PC-3 (cell line): Measurements from ENCODE around the gene BCAS1. TPM values are rescaled to one million over a fixed set of nuclear protein-coding genes. Genes with fewer than 3 reads are reported as not detected.

Experiments used
- ATAC-seq: fragments of 200-7000 bp; cut with Tn5 transposase; 2 replicates; pipeline ENCODE4 v1.9.1; 2020; ENCODE audit warnings: mild to moderate bottlenecking, moderate library complexity
- BruUV-seq: library from RNA; stranded (reverse); fragments of 400-500 nt; replicated peaks from 2 replicates; lab custom pipeline; 2021; lab: Mats Ljungman, UMichigan
- CTCF ChIA-PET: fragments of 300-600 bp; sonication (Branson Sonifier 250); formaldehyde crosslinking; loops from one replicate; lab custom pipeline; 2022; ENCODE audit warnings: antibody characterized with exemption; lab: Charles Lee
- POLR2A ChIA-PET: fragments of 300-600 bp; sonication (Branson Sonifier 250); formaldehyde crosslinking; loops from one replicate; lab custom pipeline; 2022; ENCODE audit warnings: antibody characterized with exemption; ENCODE audit not compliant: unreplicated experiment; lab: Charles Lee
- DNase-seq: peaks from one replicate; pipeline ENCODE4 v3.0.0-alpha.2; 2015
- H2AFZ ChIP-seq: fragments of 300-600 bp; sonication (generic); 2 replicates; pipeline ENCODE4 v1.6.0; 2016; ENCODE audit warnings: antibody characterized with exemption, low read length
- H3F3A ChIP-seq: fragments of 300-600 bp; sonication (generic); one replicate; pipeline ENCODE4 v1.6.0; 2017; ENCODE audit warnings: antibody characterized with exemption, low read length, control low read depth, mild to moderate bottlenecking; ENCODE audit not compliant: unreplicated experiment
- H3K27ac ChIP-seq: fragments of 300-600 bp; sonication (generic); 2 replicates; pipeline ENCODE4 v1.5.1; 2016; ENCODE audit warnings: mild to moderate bottlenecking, low read length
- H3K27me3 ChIP-seq: fragments of 300-600 bp; sonication (generic); 2 replicates; pipeline ENCODE4 v1.6.1; 2016; ENCODE audit warnings: low read length, mixed read lengths
- H3K36me3 ChIP-seq: fragments of 300-600 bp; sonication (generic); 2 replicates; pipeline ENCODE4 v1.6.1; 2016; ENCODE audit warnings: low read depth, mixed run types, low read length, mixed read lengths
- H3K4me1 ChIP-seq: fragments of 300-600 bp; sonication (generic); 2 replicates; pipeline ENCODE4 v1.5.1; 2016; ENCODE audit warnings: low read length; ENCODE audit not compliant: insufficient read depth
- H3K4me2 ChIP-seq: fragments of 300-600 bp; sonication (generic); 2 replicates; pipeline ENCODE4 v1.6.0; 2016; ENCODE audit warnings: low read length
- H3K4me3 ChIP-seq: fragments of 300-600 bp; sonication (generic); 2 replicates; pipeline ENCODE4 v1.5.1; 2016; ENCODE audit warnings: mild to moderate bottlenecking, low read length, mixed read lengths
- H3K79me2 ChIP-seq: fragments of 300-600 bp; sonication (generic); 2 replicates; pipeline ENCODE4 v1.6.1; 2017; ENCODE audit warnings: low read length, mixed read lengths
- H3K9ac ChIP-seq: fragments of 300-600 bp; sonication (generic); 2 replicates; pipeline ENCODE4 v1.6.0; 2016; ENCODE audit warnings: mild to moderate bottlenecking, low read length
- H3K9me2 ChIP-seq: fragments of 300-600 bp; sonication (generic); replicated peaks from 2 replicates; pipeline ENCODE4 v1.6.1; 2016; ENCODE audit warnings: mixed run types, low read length, mixed read lengths
- H3K9me3 ChIP-seq: fragments of 300-600 bp; sonication (generic); 2 replicates; pipeline ENCODE4 v1.6.1; 2016; ENCODE audit warnings: low read length, mixed read lengths
- H4K20me1 ChIP-seq: fragments of 300-600 bp; sonication (generic); 2 replicates; pipeline ENCODE4 v1.6.1; 2016; ENCODE audit warnings: low read length, mixed read lengths
- EZH2 ChIP-seq: fragments of 300-600 bp; sonication (generic); IDR thresholded peaks from one replicate; pipeline ENCODE4 v1.6.1; 2017; ENCODE audit warnings: antibody characterized with exemption, mild to moderate bottlenecking, low read length; ENCODE audit not compliant: unreplicated experiment
- EZH2phosphoT487 ChIP-seq: fragments of 300-600 bp; sonication (generic); IDR thresholded peaks from 2 replicates; pipeline ENCODE4 v1.6.1; 2018; ENCODE audit warnings: mild to moderate bottlenecking, antibody characterized with exemption, low read length, borderline replicate concordance
- intact Hi-C: fragments of 100-400 bp; cut with micrococcal nuclease; formaldehyde crosslinking; loops from 2 replicates; pipeline ENCODE4 v1.9.0; 2023
- total RNA-seq: library from RNA; depleted of rRNA; stranded (reverse); fragments of >200 nt; gene quantifications from 2 replicates; pipeline ENCODE4 v1.2.3, GENCODE V29; 2014
- TF ChIP-seq, protein P1 (sequence below): fragments of 300-600 bp; sonication (generic); conservative IDR thresholded peaks from 2 replicates; pipeline ENCODE4 v1.5.1; 2017; ENCODE audit warnings: antibody characterized with exemption, low read depth, mild to moderate bottlenecking, low read length

The BCAS1 gene
- total RNA-seq, 1 experiment from 2014 or later: 0.18 TPM

DNA sequence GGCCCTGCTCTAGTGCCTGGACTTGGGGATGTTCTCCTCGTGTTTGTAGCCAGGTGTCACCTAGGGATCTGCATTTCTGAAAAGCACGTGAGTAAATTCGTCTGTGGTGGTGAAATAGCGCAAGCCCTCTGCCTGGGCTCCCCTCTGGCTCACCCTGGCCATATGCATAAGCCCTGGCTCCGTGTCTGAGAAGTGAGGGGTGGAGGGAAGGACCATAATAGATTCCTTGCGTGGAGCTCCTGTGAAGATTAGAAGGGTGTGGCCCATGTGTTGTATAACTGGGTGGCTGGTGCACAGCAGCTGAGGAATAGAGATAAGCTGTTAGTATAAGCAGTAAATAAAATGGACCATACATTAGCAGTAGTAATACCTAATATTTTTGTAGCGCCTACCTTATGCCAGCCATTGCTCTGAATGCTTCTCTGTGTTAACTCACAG, 4.8 kb downstream of the BCAS1 start:
- TF ChIP-seq, protein P1, sequence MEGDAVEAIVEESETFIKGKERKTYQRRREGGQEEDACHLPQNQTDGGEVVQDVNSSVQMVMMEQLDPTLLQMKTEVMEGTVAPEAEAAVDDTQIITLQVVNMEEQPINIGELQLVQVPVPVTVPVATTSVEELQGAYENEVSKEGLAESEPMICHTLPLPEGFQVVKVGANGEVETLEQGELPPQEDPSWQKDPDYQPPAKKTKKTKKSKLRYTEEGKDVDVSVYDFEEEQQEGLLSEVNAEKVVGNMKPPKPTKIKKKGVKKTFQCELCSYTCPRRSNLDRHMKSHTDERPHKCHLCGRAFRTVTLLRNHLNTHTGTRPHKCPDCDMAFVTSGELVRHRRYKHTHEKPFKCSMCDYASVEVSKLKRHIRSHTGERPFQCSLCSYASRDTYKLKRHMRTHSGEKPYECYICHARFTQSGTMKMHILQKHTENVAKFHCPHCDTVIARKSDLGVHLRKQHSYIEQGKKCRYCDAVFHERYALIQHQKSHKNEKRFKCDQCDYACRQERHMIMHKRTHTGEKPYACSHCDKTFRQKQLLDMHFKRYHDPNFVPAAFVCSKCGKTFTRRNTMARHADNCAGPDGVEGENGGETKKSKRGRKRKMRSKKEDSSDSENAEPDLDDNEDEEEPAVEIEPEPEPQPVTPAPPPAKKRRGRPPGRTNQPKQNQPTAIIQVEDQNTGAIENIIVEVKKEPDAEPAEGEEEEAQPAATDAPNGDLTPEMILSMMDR: no peak
- TF ChIP-seq EZH2phosphoT487 (no peak), EZH2 (no peak)
- Histone ChIP-seq H4K20me1 (no peaks in the 10 kb centered on the region), H3K36me3 (no peaks in the 10 kb centered on the region), H3K79me2 (no peaks in the 10 kb centered on the region), H3K4me3 (no peak overlapping the region), H3K9me2 (no peaks in the 10 kb centered on the region), H3F3A (no peaks in the 10 kb centered on the region), H2AFZ (no peak overlapping the region), H3K9ac (no peak overlapping the region), H3K27me3 (no peaks in the 10 kb centered on the region), H3K4me2 (no peak overlapping the region), H3K27ac (no peak overlapping the region), H3K9me3 (no peaks in the 10 kb centered on the region), H3K4me1 (peaks cover 43% of the 10 kb centered on the region)
- BruUV-seq: no TSS peak
- DNase-seq (no peak), ATAC-seq (no peak)
- intact Hi-C loops: loop anchor here (2.0 to 10.0 kb wide), 4 partner anchors 31 to 331 kb away; no protein-coding TSS in a partner anchor
- ChIA-PET CTCF (interaction anchor here (0.5 kb wide), 1 partner anchor 167 kb away, joined by 3 read pairs; no protein-coding TSS in a partner anchor), POLR2A (no interaction called here)

DNA sequence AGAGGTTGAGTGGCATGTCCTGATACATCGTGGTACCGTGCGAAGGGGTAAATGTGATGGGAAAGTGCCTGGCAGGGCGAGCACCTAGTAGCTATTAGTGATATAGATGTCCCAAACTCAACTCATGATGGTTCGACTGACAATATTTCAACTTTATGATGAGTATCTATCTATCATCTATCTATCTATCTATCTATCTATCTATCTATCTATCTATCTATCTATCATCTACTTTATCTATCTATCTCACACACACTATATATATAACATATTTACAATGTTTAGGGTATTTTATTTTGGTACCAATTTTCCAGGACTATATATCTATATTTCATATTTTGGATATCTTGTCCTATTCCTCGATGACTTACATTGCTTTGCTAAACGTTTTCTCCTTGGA, 5.5 kb downstream of the BCAS1 start:
- no peak overlapping the region for H3K9ac ChIP-seq
- no peak overlapping the region for H3K27ac ChIP-seq
- no peak for DNase-seq
- no peaks in the 10 kb centered on the region for H3K36me3 ChIP-seq
- H3K9me3 ChIP-seq: no peaks in the 10 kb centered on the region
- H4K20me1 ChIP-seq: no peaks in the 10 kb centered on the region
- H3K4me3 ChIP-seq: no peak overlapping the region
- peaks cover 36% of the 10 kb centered on the region for H3K4me1 ChIP-seq
- CTCF ChIA-PET: no interaction called here
- no peaks in the 10 kb centered on the region for H3K79me2 ChIP-seq
- no peak overlapping the region for H3K4me2 ChIP-seq
- intact Hi-C loops: loop anchor here (5.0 to 10.0 kb wide), 3 partner anchors 103 to 330 kb away; no protein-coding TSS in a partner anchor
- ATAC-seq: no peak
- TF ChIP-seq, protein P1: no peak
- TF ChIP-seq EZH2phosphoT487: no peak
- no peak for TF ChIP-seq EZH2
- H2AFZ ChIP-seq: no peak overlapping the region
- POLR2A ChIA-PET: no interaction called here
- no peaks in the 10 kb centered on the region for H3F3A ChIP-seq
- no peaks in the 10 kb centered on the region for H3K27me3 ChIP-seq
- no peaks in the 10 kb centered on the region for H3K9me2 ChIP-seq
- BruUV-seq: no TSS peak

DNA sequence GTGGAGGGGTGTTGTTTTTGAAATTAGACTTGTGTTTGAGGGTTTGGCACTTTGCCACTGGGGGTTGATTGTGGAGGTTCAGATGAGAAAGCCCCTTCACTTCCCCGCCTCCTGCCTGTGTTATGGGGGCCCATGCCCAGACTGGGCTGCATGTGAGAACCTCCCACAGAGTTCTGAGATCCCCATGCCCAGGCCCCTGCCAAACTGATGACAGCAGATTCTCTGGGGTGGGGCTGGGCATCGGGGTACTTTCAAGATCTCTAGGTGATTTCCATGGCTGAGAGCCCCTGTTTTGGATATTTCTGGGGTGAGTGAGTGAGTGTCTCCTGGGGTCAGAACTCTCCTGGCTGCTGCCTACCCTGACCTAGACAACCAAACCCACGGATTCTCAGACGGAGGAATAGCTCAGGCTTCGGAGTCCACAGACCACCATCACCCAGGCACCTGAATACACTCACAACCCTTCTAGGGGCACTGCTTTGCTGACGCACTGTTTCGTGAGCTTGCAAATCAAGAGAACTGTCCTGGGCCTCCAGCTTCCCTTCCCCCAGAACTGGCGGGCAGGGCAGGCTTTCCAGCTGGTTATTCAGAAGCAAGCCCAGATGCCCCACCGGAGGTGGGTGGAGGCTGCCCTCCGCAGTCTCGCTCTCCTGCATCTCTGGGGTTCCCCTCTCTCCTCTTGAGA, 6.3 kb downstream of the BCAS1 start:
- CTCF ChIA-PET: no interaction called here
- H3K4me2 ChIP-seq: no peak overlapping the region
- ATAC-seq (no peak), DNase-seq (no peak)
- H3K9ac ChIP-seq: no peak overlapping the region
- intact Hi-C loops: loop anchor here (2.0 to 10.0 kb wide), 6 partner anchors 102 to 1751 kb away; no protein-coding TSS in a partner anchor
- no TSS peak for BruUV-seq
- H3K4me3 ChIP-seq: no peak overlapping the region
- H2AFZ ChIP-seq: no peak overlapping the region
- no peaks in the 10 kb centered on the region for H3K27me3 ChIP-seq
- H4K20me1 ChIP-seq: no peaks in the 10 kb centered on the region
- no peak overlapping the region for H3K27ac ChIP-seq
- H3K9me3 ChIP-seq: no peaks in the 10 kb centered on the region
- H3K9me2 ChIP-seq: no peaks in the 10 kb centered on the region
- TF ChIP-seq EZH2phosphoT487: no peak
- TF ChIP-seq, protein P1: no peak
- TF ChIP-seq EZH2: no peak
- POLR2A ChIA-PET: no interaction called here
- H3K4me1 ChIP-seq: peaks cover 28% of the 10 kb centered on the region
- no peaks in the 10 kb centered on the region for H3F3A ChIP-seq
- H3K79me2 ChIP-seq: no peaks in the 10 kb centered on the region
- H3K36me3 ChIP-seq: no peaks in the 10 kb centered on the region
